IPS-18c (cell line): ENCODE data around the gene SMYD3.

ENCODE experiments used
- H3K4me3 ChIP-seq: 2 replicates; pipeline ENCODE4 v1.7.0; 2013; ENCODE audit warnings: low read depth, mild to moderate bottlenecking, low read length, moderate library complexity; ENCODE audit not compliant: insufficient read depth
- H3K9me3 ChIP-seq: one replicate; pipeline ENCODE4 v1.6.1; 2013; ENCODE audit warnings: mild to moderate bottlenecking, low read length, moderate library complexity; ENCODE audit not compliant: control insufficient read depth, insufficient read depth

SMYD3 gene

DNA sequence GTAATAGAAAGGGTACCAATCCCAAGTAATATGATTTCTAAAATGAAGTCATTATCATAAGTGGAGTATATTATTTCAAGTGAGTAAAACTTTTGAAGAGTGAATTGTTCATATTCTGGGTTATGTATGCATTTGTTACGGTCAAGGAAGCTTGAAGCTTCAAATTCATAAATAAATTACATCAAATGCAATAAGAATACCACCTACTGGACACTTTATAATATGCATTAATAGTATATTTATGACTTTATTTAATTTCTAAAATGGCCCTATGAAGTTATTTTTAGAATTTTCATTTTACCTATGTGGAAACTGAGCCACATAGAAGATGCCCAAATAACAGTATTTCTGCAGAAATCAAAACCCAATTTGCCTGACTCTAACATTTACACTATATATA lies 260.6 kb downstream of the SMYD3 start:
- Histone ChIP-seq H3K4me3 (no peak overlapping the region), H3K9me3 (no peaks in the 10 kb centered on the region)

DNA sequence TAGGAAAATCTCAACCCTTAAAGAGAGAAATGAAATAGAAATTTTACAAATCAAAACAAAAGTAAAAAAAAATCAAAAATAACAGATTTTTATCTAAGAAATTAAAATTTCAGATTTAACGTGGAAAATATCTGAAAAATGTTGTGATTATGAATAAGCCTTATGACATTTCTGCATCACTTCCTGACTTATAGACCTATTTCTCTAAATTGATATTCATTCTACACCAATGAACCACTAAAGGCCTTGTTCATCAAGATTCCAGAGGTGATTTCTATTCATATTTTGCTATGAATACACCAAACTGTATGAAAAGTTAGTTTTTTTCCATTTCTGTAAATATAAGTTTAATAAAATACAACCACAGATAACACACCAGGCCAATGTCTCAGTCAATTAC lies 261.5 kb downstream of the SMYD3 start:
- Histone ChIP-seq H3K4me3 (no peak overlapping the region), H3K9me3 (no peaks in the 10 kb centered on the region)

DNA sequence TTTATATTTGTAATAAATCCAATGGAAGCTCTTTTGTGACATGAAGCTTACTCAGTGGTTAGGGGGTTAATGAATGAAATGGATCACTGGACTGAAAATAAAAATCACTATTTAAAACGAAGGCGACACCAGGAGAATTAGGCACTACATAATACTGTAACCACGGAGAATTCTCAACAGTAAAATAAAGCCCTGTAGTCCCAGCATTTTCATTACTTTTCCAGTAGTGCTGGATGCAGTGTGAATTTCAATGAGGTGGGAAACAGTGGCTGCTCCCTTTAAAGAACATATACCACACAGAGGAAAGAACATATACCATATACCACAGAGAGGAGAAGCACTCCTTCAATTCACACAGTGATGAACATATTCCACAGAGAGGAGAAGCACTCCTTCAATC lies 275.0 kb downstream of the SMYD3 start:
- no peak overlapping the region for H3K4me3 ChIP-seq
- H3K9me3 ChIP-seq = no peaks in the 10 kb centered on the region

DNA sequence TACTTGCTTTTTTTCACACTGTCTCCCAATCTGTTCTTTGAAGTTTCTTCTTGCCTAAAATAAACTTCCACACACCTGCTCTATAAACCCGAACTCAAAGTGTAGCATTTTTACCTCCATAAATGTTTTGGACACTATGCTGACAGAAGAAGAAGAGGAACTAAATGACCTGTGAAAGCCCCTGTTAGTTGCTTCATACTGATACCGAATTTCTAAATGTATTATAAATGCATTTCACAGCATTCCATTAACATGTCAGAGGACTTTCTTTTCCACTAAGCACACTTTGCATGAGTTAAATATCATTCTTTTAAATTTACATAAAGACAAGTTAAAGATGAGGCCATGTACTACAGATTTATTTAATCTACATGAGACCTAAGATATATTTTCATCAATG lies 281.0 kb downstream of the SMYD3 start:
- H3K4me3 ChIP-seq = no peak overlapping the region
- no peaks in the 10 kb centered on the region for H3K9me3 ChIP-seq

- Histone ChIP-seq H3K9me3 (no peaks in the 10 kb centered on the region), H3K4me3 (no peak overlapping the region)
Measured at GRCh38 chr1:246221485-246222255, 285.4 kb downstream of the SMYD3 start.

- Histone ChIP-seq H3K4me3 (no peak overlapping the region), H3K9me3 (no peaks in the 10 kb centered on the region)
Measured at GRCh38 chr1:246220495-246221065, 286.5 kb downstream of the SMYD3 start.

DNA sequence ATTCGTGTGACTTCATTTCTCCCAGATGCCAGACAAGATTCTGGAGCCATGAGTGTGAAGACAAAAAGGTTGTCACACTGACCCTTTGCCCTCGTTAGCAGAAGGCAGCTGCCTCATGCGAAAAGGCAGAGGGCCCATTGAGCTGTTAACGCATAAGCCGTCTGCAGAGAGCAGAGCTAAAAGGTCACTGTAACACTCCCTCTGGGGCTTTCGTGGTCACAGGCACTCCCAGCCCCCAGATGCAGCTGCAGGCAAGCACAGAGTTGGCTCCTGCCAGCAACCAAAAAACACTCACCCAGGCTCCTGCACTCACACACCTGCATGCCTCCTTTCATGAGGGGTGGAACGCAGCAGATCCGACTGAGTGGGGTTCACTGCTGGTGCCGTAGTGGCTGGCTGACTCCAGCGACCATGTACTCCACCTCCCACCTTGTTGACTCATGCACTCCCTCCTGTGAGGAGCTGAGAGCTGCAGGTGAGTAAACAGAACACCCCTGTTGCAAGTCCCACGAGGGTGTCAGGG lies 287.5 kb downstream of the SMYD3 start:
- Histone ChIP-seq H3K4me3 (no peak overlapping the region), H3K9me3 (no peaks in the 10 kb centered on the region)

DNA sequence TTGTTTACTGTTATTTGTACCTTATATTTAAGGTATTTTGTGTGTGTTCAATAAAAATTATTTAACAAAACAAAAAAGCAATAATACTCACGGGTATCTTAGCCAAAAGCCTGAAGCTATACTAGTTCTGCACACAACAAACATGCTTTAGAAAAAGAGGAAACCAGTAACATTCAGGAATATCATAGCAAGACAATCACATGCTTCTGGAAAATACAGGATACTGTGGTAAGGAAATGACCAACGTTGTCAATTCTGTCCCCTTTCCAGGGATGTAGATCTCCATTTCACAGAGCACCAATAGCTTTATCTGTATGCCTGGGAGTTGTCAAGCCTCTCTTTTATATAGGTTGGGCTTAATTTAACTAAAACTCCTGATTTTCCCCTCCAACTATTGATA lies 288.4 kb downstream of the SMYD3 start:
- Histone ChIP-seq H3K4me3 (no peak overlapping the region), H3K9me3 (peaks cover under 1% of the 10 kb centered on the region)

GRCh38 chr1:246216906-246217305 lies 290.2 kb downstream of the SMYD3 start:
- Histone ChIP-seq H3K4me3 (no peak overlapping the region), H3K9me3 (peaks cover 4% of the 10 kb centered on the region)

DNA sequence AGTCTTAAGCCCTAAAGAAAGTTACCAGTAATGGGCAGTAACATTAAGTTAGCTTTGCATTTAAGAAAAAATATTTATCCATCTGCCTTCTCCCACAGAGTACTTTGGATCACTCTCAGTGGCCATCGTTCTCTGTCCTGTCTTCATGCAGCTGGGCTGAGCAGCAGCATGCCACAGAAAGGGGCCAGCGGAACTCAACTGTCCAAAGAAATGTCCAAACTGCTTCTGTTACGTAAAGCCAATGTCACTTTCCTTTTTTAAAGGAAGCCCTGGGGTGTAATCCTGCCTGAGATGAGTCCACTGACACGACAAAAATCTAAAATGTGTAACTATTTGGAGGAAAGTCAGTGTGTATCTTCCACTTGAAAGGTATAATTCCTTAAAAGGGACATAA lies 291.6 kb downstream of the SMYD3 start:
- peaks cover 4% of the 10 kb centered on the region for H3K9me3 ChIP-seq
- H3K4me3 ChIP-seq = no peak overlapping the region

DNA sequence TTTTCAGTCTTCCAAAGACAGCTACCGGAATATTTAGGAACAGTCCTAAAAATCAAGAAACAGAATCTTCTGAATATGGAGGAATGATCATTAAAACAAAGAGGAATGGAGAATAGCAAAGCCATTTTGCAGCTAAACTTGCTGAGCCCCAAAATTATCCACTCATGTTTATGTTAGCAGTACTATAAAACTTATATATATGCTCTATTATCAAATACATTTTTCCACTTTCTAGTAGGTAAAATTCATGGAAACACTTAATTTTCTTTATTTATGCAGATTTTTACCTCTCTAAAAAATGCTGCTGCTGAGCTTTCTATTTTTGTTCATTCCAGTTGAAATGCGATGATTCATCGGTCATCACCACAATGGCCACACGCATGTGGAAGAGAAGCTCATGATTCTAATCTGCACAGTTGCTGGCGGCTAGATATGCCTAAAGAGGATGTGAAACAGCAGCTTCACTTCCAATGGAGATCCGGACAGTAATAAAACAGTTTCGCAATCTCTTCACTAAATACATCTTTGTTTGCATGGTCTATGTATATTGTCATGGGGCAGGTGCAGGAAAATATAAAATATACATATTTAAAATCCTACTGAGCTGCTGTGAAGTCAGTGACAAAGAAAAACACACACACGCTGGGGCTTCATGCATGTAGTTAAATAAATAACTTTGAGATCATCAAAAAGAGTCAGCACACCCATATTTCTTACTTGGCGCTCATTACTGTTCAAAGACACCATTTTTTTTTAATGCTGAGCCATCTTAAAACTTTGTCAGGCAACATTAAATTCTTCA lies 292.2 kb downstream of the SMYD3 start:
- Histone ChIP-seq H3K9me3 (peaks cover 4% of the 10 kb centered on the region), H3K4me3 (no peak overlapping the region)

DNA sequence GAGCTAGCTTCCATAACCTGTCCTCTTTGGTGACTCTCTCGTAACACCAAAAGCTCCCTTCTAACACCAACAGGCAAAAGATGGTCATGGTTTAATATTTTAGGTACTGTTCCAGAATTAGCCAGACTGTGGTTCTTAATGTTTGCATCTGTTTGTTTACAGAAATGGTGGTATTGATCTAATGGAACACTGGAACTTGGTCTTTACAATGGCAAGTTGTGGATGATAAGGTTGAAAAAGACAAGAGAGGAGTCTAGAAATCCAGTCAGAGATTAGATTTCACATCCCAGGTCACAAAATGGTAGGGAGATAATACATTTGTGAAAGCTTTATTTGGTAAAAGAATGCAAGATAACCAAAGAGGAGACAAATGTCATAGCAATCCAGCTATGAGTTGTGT lies 293.1 kb downstream of the SMYD3 start:
- Histone ChIP-seq H3K9me3 (peaks cover 4% of the 10 kb centered on the region), H3K4me3 (no peak overlapping the region)

- Histone ChIP-seq H3K4me3 (no peak overlapping the region), H3K9me3 (peaks cover 4% of the 10 kb centered on the region)
Measured at GRCh38 chr1:246213502-246213901, 293.6 kb downstream of the SMYD3 start.

GRCh38 chr1:246213036-246213435 lies 294.0 kb downstream of the SMYD3 start:
- peaks cover 4% of the 10 kb centered on the region for H3K9me3 ChIP-seq
- H3K4me3 ChIP-seq = no peak overlapping the region

- Histone ChIP-seq H3K9me3 (peaks cover 4% of the 10 kb centered on the region), H3K4me3 (no peak overlapping the region)
Measured at GRCh38 chr1:246212013-246212412, 295.1 kb downstream of the SMYD3 start.

- Histone ChIP-seq H3K4me3 (no peak overlapping the region), H3K9me3 (peaks cover 4% of the 10 kb centered on the region)
Measured at GRCh38 chr1:246210756-246211155, 296.3 kb downstream of the SMYD3 start.

DNA sequence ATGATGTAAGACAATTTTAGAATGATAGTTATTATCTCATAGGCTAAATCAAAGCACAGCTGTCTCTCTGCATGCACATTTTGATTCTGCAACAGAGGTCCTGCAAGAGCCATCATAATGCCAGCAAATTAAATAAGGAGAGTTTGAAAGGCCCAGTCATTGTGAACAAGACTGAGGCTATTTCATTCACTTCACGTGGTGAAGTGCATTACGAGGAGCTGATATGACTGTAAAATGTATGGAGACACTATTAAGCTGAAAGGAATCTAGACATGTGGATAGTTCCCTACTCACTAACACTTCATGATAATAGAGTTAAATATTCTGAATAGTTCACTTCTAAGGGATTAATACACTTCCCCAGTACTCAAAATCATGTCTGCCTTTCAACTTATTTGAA lies 299.0 kb downstream of the SMYD3 start:
- no peaks in the 10 kb centered on the region for H3K9me3 ChIP-seq

DNA sequence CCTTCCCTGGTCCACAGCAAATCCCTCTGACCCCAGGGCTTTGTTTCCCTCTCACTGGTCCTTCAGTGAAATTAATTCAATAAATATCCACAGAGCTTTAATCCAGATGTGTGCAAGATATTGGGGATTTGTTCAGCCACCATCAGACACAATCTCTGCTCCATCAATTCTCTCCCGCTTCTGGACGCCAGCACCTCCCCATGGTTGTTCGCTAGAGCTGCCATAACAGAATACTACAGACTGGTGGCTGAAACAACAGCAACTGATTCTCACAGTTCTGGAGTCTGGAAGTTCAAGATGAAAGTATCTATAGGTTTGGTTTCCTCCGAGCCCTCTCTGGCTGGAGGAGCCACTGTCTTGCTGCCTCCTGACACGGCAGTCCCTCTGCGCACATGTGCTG lies 303.9 kb downstream of the SMYD3 start:
- Histone ChIP-seq H3K9me3 (no peaks in the 10 kb centered on the region), H3K4me3 (no peak overlapping the region)

More for the DNA sequence above, 299.0 kb downstream of the SMYD3 start:
- no peak overlapping the region for H3K4me3 ChIP-seq
